Transverse colon (tissue), 4 donors: Measurements from ENCODE around the gene CXCR6. TPM values are rescaled to one million over a fixed set of nuclear protein-coding genes. Genes with fewer than 3 reads are reported as not detected.

Source experiments
- DNase-seq: peaks from one replicate; pipeline ENCODE4 v3.0.0-alpha.2; 2019
- H3K27ac ChIP-seq, 4 donors: fragments of 200-600 bp; sonication (generic); 2 replicates each; pipeline ENCODE4 v1.5.1; 2016 to 2018; ENCODE audit warnings: inconsistent platforms in 4 of 4
- H3K27me3 ChIP-seq: fragments of 200-600 bp; sonication (generic); 2 replicates; pipeline ENCODE4 v1.5.1; 2017; ENCODE audit warnings: inconsistent platforms
- H3K36me3 ChIP-seq, 4 donors: fragments of 200-600 bp; sonication (generic); 2 replicates each; pipeline ENCODE4 v1.5.1; 2017 to 2019; ENCODE audit warnings: inconsistent platforms in 4 of 4
- H3K4me1 ChIP-seq, 4 donors: fragments of 200-600 bp; sonication (generic); 2 replicates each; pipeline ENCODE4 v1.5.1; 2017 to 2020; ENCODE audit warnings: inconsistent platforms in 4 of 4
- H3K4me3 ChIP-seq, 4 donors: fragments of 200-600 bp; sonication (generic); 1 replicate in 1 of 4; 2 replicates in 3 of 4; pipeline versions ENCODE4 v1.5.1 to v1.6.1; 2017 to 2019; ENCODE audit warnings: inconsistent platforms in 4 of 4
- H3K9me3 ChIP-seq, 2 donors: fragments of 200-600 bp; sonication (generic); 2 replicates each; pipeline ENCODE4 v1.5.1; 2017 to 2019; ENCODE audit warnings: inconsistent platforms in 2 of 2
- CTCF ChIP-seq, 5 experiments: fragments of 200-600 bp in 3 of 5; fragments of 450-650 bp in 2 of 5; sonication (generic) in 3 of 5; IDR thresholded peaks; 1 replicate in 2 of 5; 2 replicates in 3 of 5; pipeline ENCODE4 v1.5.1; 2016 to 2017; ENCODE audit warnings: antibody characterized with exemption in 5 of 5, inconsistent platforms in 3 of 5, mild to moderate bottlenecking in 2 of 5, moderate library complexity in 1 of 5
- EP300 ChIP-seq: sonication (generic); formaldehyde crosslinking; IDR thresholded peaks from one replicate; pipeline ENCODE4 v1.6.1; 2017; ENCODE audit warnings: antibody characterized with exemption, low read depth
- POLR2A ChIP-seq: fragments of 450-650 bp; IDR thresholded peaks from one replicate; pipeline ENCODE4 v1.6.1; 2016; ENCODE audit warnings: antibody characterized with exemption, mild to moderate bottlenecking, moderate library complexity
- POLR2AphosphoS5 ChIP-seq, 3 donors: sonication (generic); formaldehyde crosslinking; IDR thresholded peaks; one replicate each; pipeline ENCODE4 v1.6.1; 2016; ENCODE audit warnings: antibody characterized with exemption in 3 of 3
- WGBS, 2 donors: methylation state at CpG; one replicate each; pipeline ENCODE4 v1.1.5; 2018; ENCODE audit warnings: low coverage in 1 of 2; 5-methylcytosine and 5-hydroxymethylcytosine counted together
- in situ Hi-C, 4 donors: fragments of 200-750 bp; cut with MboI; loops; one replicate each; pipeline versions ENCODE4 v1.15.0 to v1.15.1; 2017; ENCODE audit warnings: low sequenced_read_pairs in 3 of 4, low pct_ligation_motif_present in 1 of 4, low pct_unique_long_range_greater_than_20kb in 1 of 4
- intact Hi-C: fragments of 100-400 bp; cut with DNase I; formaldehyde crosslinking; loops from one replicate; pipeline ENCODE4 v1.15.1; 2023; ENCODE audit warnings: low total_unique reads
- total RNA-seq, 4 donors: library from RNA; depleted of rRNA; stranded (reverse); fragments of >200 nt; gene quantifications; one replicate each; pipeline ENCODE4 v1.1.0, GENCODE V29; 2016

CXCR6 gene
- total RNA-seq, 4 donors from 2014 or later = 3.3 to 9.4 (median 6.7) TPM; not detected in 1

GRCh38 chr3:45923755-45924154, 19.5 kb upstream of the CXCR6 start:
- intact Hi-C loops = no loop called here
- in situ Hi-C loops = loop anchor here in 2 of 4 donors (10.0 kb wide), 1 partner anchor 159 kb away; no protein-coding TSS in a partner anchor

DNA sequence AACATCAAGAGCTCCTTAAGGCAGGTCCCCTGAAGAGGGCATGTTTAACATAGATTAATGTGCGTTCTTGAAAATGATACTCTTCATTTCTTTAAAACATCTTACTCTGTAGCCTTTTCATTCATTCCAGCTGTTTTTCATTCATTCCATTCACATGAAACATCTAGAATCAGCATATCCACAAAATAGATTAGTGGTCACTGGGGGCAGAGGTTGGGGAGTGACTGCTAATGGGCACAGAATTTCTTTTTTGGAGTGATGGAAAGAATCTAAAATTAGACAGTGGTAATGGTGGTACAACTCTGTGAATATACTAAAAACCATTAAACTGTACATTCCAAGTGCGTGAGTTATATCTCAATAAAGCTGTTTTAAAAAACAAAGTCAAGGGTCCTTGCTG, 15.4 kb upstream of the CXCR6 start:
- intact Hi-C loops = no loop called here

More at GRCh38 chr3:45923755-45924154, 19.5 kb upstream of the CXCR6 start:
- Histone ChIP-seq H3K27ac (no peak overlapping the region), H3K4me3 (no peak overlapping the region), H3K4me1 (no peaks in the 10 kb centered on the region), H3K27me3 (no peaks in the 10 kb centered on the region), H3K36me3 (peaks cover 0 to 34% (median 17%) of the 10 kb centered on the region in 4 donors), H3K9me3 (no peaks in the 10 kb centered on the region)
- no peak for TF ChIP-seq POLR2AphosphoS5 (IDR thresholded peaks at IDR 0.05)
- TF ChIP-seq EP300 = no peak
- no peak for TF ChIP-seq POLR2A
- TF ChIP-seq CTCF (IDR thresholded peaks at IDR 0.05) = no peak
- 72% methylated on average over 3 of the region's 3 CpGs; no CpG with 5 or more reads in 1 of the 2 donors for WGBS, 2 donors
- no peak for DNase-seq

DNA sequence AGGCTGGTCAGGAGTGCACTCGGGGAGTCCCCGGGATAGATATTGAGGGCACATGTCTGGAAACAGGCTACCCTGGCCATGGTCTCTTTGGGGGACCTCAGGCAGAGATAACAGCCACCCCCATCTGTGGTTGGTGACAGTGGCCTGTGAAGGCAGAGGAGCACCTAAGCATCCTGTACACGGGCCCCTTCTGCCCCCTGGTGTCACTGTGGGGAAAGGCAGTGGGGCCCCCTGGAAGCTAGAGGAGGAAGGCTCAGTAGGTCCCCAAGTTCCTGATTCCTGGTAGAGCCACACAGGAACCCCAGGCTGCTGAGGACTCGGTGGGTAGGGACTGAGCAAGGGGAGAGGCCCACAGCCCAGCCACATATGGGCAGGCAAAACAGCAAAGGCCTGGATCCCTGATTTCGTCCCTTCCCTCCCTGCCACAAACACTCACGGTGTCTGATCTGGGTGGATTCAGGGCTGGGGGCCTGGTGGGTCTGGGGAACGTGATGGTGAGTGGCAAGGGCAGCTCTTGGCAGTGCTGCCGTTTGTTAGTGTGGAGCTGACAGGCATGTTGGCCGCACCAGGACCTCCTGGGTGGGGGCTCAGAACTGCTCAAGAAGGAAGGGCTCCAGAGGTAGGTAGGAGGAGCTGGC, 14.1 kb upstream of the CXCR6 start:
- H3K36me3 ChIP-seq = peaks cover 0 to 41% (median 18%) of the 10 kb centered on the region in 4 donors
- H3K4me1 ChIP-seq = no peaks in the 10 kb centered on the region
- H3K27ac ChIP-seq = no peak overlapping the region
- in situ Hi-C loops (loop anchor here (5.0 to 25.0 kb wide), 5 partner anchors 164 to 458 kb away; partner anchors contain the start of genes CCR1 (in 2 of the 4), CCR2 (in 1 of the 4) and CCR5 (in 1 of the 4)), intact Hi-C loops (no loop called here)
- H3K9me3 ChIP-seq = no peaks in the 10 kb centered on the region
- TF ChIP-seq CTCF (IDR thresholded peaks at IDR 0.05) = peak; percentile 45 to 62 (median 58)
- no peak for TF ChIP-seq POLR2A
- H3K27me3 ChIP-seq = no peaks in the 10 kb centered on the region
- 67% methylated on average over 9 of the region's 9 CpGs; no CpG with 5 or more reads in 1 of the 2 donors for WGBS, 2 donors
- no peak overlapping the region for H3K4me3 ChIP-seq
- peak; percentile 47 for DNase-seq

More for the DNA sequence above, 15.4 kb upstream of the CXCR6 start:
- WGBS, 2 donors = 96 to 100% methylated on average over 1 to 2 of the region's 2 CpGs
- in situ Hi-C loops = loop anchor here (5.0 to 25.0 kb wide), 5 partner anchors 163 to 459 kb away; partner anchors contain the start of genes CCR1 (in 2 of the 4), CCR2 (in 1 of the 4) and CCR5 (in 1 of the 4)
- TF ChIP-seq CTCF (IDR thresholded peaks at IDR 0.05) (no peak), POLR2AphosphoS5 (IDR thresholded peaks at IDR 0.05) (no peak), POLR2A (no peak), EP300 (no peak)
- H3K27ac ChIP-seq = no peak overlapping the region
- no peaks in the 10 kb centered on the region for H3K4me1 ChIP-seq
- no peak for DNase-seq
- H3K9me3 ChIP-seq = no peaks in the 10 kb centered on the region
- H3K36me3 ChIP-seq = peaks cover 0 to 50% (median 22%) of the 10 kb centered on the region in 4 donors
- H3K27me3 ChIP-seq = no peaks in the 10 kb centered on the region
- H3K4me3 ChIP-seq = no peak overlapping the region

DNA sequence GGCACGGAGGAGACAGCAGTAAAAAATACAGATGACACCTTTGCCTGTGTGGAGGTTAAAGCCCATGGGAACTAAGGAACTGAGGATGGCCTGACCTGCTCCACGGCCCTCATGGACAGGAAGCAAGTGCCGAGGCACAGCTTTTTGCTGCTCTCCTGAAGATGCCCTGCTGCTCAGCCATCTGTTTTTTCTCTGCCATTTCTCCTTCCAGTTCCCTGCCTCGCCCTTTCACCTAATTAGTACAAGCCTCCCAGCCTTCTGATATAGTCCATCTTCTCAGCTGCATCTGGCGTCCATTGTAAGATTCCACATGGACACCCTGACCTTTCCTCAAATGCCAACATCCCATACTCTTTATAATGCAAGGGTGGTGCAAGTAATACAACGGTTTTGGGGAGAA, 11.8 kb upstream of the CXCR6 start:
- no peak for TF ChIP-seq POLR2A
- no peak for TF ChIP-seq EP300
- TF ChIP-seq CTCF (IDR thresholded peaks at IDR 0.05) = no peak
- no peaks in the 10 kb centered on the region for H3K4me1 ChIP-seq
- peaks cover 0 to 52% (median 25%) of the 10 kb centered on the region in 4 donors for H3K36me3 ChIP-seq
- intact Hi-C loops = loop anchor here (10.0 kb wide), 1 partner anchor 167 kb away; no protein-coding TSS in a partner anchor
- in situ Hi-C loops = loop anchor here in 3 of 4 donors (25.0 kb wide), 3 partner anchors 281 to 456 kb away; partner anchors contain the start of genes CCR1 (in 2 of the 3), CCR2 (in 1 of the 3) and CCR5 (in 1 of the 3)
- H3K27ac ChIP-seq = no peak overlapping the region
- no peak overlapping the region for H3K4me3 ChIP-seq
- no peaks in the 10 kb centered on the region for H3K27me3 ChIP-seq
- no peaks in the 10 kb centered on the region for H3K9me3 ChIP-seq
- WGBS, 2 donors = 79% methylated on average over 3 to 6 of the region's 6 CpGs
- no peak for DNase-seq
